NCI-H526 (cell line): ENCODE measurements around the gene ITGA1.
"Not testable (repeated sequence)": the region's sequence is repeated elsewhere in the genome, so short reads cannot be mapped to it uniquely, and the experiment has no call there.

Experiments used
- DNase-seq, 2 experiments: peaks; one replicate each; lab custom pipeline; 2025; lab: John Stamatoyannopoulos, UW

ITGA1 gene

DNA sequence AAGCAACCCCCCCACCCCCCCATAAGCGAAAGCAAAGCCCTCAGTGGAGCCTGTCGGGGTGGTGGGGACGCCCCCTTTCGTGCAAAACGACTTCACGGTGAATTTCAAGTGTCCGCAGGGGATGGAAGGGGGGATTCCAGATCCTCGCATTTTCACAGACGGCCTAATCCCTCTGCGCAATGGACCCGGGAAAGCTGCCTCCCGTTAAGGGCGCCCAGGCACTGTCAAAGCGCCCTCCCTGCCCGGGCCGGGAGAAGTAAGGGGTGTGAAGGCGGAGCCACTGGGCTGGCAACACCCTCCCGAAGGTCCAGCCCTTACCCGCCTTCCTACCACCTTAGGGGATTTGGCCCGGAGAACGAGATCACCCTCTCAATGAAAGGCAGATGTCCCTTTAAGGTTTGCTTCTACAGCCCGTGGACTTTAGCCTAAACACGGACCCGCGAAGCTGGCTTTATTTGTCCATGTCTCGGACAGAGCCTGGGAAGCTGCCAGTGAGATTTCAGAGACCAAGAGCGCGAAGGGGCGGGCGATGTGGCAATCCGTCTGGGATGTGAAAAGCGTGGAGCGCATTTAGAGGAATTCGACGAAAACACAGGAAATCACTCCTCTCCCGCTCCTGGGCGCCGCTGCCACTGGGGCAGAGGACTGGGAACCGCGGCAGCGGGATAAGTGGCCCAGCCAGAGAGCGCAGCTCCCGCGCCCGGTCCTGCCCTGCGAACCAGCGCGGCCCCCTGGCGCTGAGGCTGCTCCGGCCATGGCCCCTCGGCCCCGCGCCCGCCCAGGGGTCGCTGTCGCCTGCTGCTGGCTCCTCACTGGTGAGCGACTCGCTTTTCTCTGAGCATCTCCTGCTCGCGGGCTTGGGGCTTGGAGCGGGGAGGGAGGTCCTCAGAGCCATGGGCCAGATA lies at the start of gene ITGA1, which contains the start of gene PELO:
TSS of gene ITGA1 (plus strand) at position 317 of the 905 bp plus-strand sequence. CDS start at position 755, 438 bp downstream.
TSS of gene PELO (plus strand) at position 317 of the 905 bp plus-strand sequence. CDS start 12,479 bp downstream, outside the sequence.
- DNase-seq = peak in 1 of 2 experiments; percentile 50

DNA sequence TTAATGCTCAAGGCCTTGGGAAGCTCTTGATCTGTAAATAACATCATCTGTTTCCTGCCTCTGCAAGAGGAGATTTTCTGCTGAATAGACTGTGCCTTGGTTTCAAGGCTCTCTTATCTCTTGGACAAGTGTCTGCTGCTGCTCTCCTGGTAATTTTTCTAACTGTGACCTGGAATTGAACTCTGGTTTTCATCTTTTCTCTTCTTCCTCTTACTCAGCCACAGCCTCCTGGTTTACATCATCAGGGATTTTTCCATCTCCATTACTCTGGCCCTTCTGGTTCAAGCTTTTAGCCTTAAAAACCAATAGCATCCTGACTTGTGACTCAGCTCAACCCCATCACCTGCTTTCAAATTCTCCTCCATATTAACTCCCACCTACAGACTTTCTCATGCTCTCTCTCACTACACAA lies 49.6 kb upstream of the ITGA1 start:
- DNase-seq = no peak

DNA sequence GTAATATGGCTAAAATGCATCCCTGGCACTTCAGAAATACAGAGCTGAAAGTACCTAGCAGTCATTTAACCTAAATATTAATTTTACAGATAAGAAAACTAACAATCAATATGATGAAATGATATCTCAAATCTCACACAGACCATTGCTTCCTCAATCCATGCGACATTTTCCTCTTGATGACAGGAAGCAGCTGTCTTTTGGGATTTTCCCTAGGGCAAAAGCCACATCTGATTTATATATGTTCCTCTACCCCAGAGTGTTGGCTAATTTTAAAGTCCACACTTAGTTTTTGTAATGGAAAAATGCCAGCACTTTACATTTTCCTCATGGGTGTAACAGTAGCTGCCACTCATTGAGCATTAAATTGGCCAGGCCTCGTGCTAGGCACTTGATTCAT lies 47.7 kb upstream of the ITGA1 start:
- DNase-seq = no peak

DNA sequence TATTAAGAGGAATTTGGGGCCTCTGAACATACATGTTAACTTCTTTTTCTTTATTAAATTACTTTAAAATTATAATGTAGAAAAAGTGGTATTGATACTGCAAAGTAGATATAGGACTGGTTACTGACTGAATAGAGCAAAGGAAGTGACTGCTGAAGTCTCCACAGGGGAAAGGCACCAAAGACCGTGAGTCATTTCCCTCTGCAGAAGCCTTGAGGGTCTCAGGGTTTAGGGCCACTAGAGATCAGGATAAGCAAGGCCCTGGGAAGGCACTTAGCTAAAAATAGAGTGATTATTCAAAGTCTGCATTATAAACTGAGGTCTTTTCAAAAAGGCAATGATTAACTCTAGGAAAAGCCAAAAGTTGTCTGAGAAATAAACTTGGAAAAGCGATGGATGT lies 44.7 kb upstream of the ITGA1 start:
- DNase-seq = no peak

DNA sequence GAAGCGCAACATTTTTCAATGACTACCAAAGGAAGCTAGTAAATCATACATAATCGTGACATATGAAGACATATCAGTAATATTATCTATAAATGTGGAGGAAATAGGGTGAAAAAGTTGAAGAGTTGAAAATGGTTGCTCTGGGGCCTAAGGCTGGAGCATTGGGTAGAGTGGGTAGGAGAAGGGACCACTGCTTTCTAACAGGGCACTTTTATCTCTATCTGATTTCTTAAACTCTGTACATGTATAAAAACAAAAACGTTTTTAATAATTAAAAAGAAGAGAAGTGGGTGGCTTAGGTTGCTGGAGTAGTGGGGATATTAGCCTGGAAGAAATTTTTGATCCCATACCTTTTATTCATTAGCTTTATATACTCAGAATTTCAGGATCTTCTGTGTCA lies 44.2 kb upstream of the ITGA1 start:
- no peak for DNase-seq

DNA sequence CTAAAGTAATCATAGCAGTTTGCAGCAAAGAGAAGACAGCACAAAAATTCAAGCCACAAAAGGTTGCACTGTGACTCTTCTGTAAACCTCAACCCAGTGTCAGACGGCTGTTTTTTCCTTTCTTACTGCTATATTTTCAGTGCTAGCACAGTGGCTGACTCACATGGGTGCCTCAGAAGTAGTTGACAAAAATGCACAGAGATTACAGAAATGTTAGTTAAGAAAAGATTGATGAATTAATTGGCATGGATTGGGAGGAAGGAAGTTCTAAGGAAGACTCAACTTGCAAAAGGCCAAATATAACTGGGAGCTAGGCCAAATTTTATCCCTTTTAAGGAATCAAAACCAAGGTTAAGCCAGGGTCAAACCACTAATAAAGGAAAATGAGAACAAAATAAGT lies 43.7 kb upstream of the ITGA1 start:
- no peak for DNase-seq

DNA sequence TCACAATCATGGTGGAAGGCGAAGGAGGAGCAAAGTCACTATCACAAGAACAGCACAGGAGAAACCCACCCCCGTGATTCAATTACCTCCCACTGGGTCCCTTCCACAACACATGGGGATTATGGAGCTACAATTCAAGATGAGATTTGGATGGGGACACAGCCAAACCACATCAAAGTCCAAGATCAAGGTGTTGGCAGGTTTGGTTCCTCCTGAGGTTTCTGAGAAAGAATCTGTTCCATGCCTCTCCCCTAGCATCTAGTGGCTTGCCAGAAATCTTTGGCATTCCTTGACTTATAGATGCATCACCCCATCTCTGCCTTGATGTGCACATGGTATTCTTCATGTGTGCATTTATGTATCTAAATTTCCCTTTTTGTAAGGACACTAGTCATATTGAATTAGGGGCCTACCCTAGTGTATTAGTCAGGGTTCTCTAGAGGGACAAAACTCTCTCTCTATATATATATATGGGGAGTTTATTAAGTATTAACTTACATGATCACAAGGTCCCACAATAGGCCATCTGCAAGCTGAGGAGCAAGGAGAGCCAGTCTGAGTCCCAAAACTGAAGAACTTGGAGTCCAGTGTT lies 42.8 kb upstream of the ITGA1 start:
- DNase-seq = not testable (repeated sequence)

DNA sequence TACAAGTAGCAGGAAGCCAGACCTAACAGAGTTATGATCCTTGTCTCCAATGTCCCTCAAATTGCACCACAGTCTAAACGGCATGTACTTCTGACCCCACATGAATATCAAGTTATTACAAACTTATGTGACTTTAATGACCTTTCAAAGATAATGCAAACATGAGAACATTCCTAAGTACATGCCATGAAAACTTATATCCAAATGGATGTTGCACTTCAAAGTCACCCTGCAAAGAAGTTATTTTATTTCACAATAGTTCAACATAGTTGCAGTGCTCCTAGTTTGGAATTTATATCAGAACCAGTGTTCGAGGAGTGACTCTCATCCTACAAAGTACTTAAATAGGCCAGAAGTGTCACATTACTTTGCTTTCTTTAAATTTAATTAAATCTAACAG lies 41.2 kb upstream of the ITGA1 start:
- no peak for DNase-seq

DNA sequence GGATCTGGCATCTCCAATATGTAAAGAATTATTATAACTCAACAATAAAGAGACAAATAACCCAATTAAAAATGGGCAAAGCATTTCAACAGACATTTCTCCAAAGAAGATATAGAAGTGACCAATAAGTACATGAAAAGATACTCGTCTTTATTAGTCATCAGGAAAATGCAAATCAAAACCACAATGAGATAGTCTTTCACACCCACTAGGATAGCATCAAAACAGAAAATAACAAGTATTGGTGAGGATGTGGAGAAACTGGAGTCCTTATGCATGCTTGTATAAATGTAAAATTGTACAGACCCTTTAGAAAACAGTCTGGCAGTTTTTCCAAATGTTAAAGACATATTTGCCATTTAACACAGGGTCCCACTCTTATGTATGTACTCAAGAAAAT lies 39.1 kb upstream of the ITGA1 start:
- DNase-seq = no peak

DNA sequence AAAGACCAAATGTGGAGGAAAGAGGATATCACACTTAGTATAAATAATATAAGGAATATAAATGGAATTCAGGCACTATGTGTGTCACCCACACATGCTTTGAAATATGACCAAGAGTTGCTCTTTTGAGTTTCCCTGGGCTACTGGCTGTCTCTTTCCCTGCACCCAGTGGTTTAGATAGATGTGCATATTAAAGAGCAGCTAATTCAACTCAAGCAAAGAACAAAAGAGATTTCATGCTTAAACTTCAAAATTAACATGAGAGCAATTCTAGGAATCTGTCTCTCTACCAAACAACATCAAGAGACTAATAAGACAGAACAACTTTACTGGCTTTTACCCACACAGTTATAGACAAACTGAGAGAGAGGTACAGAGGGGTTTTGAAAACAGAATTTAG lies 38.0 kb upstream of the ITGA1 start:
- DNase-seq = no peak

DNA sequence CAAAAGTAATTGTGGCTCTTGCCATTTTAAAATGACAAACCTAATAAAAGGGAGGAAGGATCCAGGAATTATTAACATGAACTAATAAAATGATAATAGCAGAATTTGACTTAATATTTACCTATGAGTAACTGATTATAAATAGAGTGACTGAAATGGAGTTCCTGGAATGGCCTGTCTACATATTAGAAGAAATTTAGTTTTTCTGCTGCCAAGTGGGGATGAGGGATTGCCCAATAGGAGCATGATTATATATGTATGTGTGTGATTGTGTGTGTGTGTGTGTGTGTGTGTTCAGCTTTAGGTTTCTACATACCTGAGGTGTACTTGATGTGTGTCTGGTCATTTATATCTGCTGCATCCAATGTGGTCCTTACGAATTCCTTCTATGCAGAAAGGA lies 36.6 kb upstream of the ITGA1 start:
- DNase-seq = no peak

DNA sequence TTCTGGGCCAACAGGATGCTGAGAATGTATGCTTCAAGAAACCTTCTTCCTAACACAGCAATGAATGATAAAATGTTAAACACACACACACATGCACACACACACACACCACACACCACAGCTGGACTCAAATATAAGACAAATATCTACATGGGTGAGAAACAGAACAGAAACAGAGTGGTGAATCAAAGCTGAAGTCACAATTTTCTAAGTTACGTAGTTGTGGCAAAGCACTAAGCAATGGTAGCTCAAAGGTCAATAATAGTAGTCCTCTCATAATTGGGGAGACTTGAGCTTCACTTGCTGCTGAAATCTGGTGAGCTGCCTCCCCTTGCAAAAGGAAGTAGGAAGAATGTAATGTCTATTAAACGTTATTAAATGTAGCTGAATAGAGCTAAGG lies 33.7 kb upstream of the ITGA1 start:
- DNase-seq = no peak

DNA sequence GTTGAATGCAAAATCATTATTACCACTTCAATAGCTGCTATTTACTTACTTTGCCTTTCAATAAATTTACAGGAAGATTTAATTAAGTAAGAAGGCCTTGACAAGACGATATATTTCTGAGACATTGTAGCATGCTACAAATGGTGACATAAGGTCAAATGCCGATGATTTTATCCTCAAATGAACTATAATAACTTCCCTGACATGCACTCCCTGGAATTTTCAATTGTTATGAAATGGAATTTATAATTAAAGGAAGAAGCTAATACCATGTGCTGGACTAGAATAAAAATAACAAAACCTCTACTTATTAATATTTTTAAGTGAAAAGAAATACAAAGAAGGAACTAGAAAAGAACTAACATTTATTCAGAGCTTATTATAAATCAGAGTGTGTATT lies 30.2 kb upstream of the ITGA1 start:
- DNase-seq = no peak

DNA sequence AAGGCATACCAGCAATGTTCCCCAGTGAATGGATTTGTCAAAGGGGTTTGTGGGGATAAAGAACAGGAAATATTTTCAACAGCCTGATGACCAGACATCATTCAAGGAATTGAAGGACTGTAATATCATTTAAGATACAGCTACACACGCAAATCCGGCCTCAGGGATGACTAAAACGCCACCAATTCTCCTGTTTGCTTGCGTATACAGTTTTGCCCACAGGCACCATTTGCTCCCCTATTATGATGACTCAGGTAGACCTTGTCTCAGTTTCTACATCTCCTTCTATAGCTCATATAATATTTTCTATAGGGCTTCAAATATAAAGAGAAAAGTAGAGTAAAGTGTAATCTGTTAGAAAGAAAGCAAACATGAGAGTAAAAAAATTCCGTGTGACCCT lies 29.7 kb upstream of the ITGA1 start:
- DNase-seq = no peak

DNA sequence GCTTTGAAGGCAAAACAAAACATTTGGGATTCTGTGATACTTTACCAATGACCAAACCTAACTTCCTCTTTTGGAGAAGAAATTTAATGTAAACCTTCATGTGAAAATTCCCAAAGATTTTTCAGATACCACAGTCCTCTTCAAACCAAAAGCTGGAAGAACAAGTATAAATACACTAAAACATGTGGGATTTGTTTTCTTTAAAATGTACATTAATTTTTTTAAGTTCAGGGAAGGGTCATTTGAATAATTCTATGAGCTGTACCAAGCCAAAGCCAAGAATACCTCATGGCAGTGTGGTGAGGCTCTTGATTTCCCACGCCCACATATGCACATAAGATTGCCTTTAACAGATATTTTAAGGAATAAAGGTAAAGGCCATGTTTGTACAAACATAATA lies 28.4 kb upstream of the ITGA1 start:
- no peak for DNase-seq

DNA sequence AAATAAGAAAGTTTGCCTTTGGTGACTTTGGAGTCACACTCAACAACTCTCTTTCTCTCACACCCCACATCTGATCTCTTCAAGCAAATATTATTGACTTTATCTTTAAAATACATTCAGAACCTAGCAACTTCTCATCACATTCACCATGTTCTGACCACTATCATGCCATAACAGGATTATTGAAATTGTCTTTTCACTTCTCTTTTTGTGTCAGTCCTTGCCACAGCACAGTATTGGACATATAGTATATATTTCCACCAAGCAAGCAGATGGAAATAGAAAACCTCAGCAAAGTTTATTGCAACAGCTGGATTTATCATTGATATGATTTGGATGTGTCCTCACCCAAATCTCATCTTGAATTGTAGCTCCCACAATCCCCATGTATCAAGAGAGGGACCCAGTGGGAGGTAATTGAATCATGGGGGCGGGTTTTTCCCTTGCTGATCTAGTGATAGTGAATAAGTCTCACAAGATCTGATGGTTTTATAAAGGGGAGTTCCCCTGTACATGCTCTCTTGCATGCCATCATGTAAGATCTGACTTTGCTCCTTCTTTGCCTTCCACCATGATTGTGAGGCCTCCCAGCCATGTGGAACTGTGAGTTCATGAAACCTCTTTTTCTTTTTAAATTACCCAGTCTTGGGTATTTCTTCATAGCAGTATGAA lies 26.9 kb upstream of the ITGA1 start:
- DNase-seq = no peak

DNA sequence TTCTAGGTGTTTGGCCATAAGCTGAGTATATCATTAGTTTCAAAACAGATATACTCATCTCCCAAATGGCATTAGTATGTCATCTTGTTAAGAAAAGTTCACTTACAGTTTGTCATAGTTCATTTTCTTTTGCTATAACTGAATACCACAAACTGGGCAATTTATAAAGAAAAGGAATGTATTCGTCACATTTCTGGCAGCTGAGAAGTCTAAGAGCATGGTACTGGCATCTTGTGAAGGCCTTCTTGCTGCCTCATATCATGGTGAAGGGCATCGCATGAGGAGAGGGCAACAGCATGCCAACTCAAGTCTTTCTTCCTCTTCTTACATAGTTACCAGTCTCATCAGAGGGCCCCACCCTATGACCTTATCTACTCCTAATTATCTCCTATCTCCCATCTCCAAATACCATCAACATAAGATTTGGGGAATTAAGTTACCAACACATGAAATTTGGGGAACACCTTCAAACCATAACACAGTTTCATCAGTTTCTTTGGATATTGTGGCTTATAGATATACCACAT lies 20.4 kb upstream of the ITGA1 start:
- DNase-seq = no peak

DNA sequence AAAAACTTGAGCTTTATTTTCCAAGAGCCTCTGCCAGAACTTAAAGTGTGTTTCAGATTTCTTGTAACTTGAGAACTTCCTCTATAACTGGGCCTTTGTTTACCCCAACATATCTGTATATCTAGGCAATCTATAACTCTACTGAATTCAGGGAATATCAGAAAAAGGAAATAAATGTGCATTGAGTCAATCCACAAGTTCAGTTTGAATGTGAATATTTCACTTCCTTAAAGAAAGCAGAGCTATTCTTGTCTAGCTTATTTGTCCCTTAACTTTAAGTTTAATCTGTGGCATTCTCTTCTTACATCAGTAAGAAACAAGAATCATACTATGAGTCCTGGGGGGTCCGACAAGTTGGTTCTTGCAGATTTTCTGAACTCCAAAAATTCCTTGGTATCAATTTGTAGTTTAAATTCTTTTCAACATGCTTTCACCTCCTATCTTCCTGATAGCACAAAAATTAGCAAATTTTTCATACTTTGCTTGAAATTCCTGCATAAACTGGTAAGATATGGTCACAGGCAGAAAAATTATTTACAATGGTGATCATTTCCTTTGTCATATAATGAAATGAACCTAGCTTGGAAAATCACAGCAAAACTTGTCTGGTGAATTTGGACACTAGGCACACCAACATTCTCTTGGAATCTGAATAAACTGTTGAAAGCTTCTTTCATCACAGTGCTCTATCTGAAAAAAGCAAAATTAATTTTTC lies 19.8 kb upstream of the ITGA1 start:
- DNase-seq = no peak

DNA sequence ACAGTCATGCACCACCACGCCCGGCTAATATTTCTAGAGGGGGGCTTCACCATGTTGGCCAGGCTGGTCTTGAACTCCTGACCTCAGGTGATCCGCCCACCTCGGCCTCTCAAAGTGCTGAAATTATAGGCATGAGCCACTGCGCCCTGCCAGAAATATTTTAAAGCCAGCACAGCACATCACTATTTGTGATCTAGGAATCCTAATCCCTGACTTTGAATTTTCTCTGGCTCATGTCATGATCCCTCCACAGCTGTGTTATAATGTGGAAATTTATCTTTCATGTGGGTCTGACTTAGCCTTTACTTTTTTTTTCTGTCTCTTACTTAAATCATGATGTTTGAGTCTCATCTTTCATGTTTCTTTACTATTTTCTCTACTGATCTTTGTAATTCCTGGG lies 18.7 kb upstream of the ITGA1 start:
- no peak for DNase-seq

DNA sequence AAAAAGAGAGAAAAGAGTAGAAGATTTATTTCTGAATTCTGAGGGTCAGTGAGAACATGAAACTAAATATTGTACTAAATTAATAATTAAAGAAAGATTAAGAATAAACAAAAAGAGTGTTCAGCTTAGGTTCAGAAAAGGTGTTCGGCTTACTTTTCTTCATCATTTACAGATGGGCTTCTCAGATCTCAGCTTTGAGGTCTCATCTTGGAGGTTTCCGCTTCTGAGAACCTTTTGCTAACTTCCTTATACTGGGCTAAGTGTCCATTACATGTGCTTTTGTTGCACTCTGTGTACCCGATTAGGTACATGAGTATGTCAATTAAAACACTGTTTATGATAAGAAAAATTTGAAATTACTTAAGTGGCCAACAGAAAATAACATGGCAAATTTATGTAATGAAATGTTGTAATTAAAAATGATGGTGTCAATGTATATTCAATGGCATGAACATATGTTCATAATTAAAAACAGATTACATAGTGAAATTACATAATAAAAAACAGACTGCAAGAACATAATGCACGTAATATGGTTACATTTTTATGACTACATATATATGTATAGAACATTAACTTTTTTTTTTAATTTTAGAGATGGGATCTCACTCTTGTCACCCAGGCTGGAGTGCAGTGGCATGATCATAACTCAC lies 17.3 kb upstream of the ITGA1 start:
- DNase-seq = no peak

DNA sequence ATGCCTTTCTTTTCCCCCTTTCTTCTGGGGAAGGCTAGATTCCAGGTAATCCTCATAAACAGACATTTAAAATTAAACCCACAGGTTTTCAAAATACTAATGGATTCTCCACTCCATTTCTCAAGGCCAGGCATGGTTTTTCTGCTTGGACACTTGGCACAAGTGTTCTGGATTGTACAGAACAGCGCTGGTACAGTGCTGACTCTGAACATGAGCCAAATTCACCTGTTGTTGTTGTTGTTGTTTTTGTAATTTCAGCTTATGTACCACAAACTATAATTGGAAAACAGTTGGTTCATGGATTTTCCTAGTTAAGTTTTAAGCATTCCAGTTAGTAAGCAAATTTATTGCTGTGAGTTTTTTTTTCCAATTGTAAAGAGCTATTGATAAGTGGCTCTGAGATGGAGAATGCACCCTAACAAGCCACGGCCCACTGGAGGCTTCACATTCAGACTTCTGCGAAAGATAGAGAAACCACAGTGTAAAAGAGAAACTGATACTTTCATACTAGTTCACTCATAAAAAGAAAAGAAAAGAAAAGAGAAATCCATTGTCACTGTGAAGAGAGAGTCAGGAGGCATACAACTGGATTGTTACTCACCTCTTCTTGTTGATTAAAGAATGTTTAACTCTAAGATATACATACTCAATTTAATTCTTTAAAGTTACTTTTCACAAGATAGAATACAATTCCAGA lies 16.2 kb upstream of the ITGA1 start:
- DNase-seq = no peak
